Activated T-helper 9 cell treated with anti-CD3 and anti-CD28 coated beads, Interleukin-2, amount 50 U/mL, for 16 hours (primary cell): ENCODE measurements around the gene SLC10A6.

Experiments used
- DNase-seq: peaks from one replicate; pipeline ENCODE4 v3.0.0-alpha.2; 2020; ENCODE audit warnings: low read depth

Gene SLC10A6

DNA sequence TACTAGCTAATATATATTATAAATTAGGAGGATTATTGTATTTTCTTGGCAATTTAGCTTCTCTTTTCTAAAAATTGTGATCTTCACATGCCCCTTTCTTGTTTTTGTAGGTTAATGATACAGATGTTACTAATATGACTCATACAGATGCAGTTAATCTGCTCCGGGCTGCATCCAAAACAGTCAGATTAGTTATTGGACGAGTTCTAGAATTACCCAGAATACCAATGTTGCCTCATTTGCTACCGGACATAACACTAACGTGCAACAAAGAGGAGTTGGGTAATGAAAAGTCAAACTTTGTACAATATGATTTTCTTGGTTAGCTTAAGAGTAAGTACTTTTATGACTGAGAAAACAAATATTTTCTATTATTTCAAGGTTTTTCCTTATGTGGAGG lies 74.1 kb downstream of the SLC10A6 start:
- DNase-seq = no peak
